GM18907 (cell line): ENCODE measurements around the gene PRKG1.
"Not testable (repeated sequence)": the region's sequence is repeated elsewhere in the genome, so short reads cannot be mapped to it uniquely, and the experiment has no call there.

ENCODE experiments used
- ATAC-seq: cut with Tn5 transposase; IDR thresholded peaks from one replicate; pipeline ENCODE4 v1.9.1; 2021; ENCODE audit warnings: mild to moderate bottlenecking, moderate library complexity; ENCODE audit not compliant: unreplicated experiment

The PRKG1 gene

GRCh38 chr10:52213321-52213752, 1139.0 kb downstream of the PRKG1 start:
- no peak for ATAC-seq

- ATAC-seq: peak; percentile 80
These were observed 1141.6 kb downstream of the PRKG1 start for GRCh38 chr10:52215745-52216361.

- ATAC-seq: peak; percentile 75
These were observed 1142.6 kb downstream of the PRKG1 start for GRCh38 chr10:52216852-52217251.

- no peak for ATAC-seq
These were observed 1143.2 kb downstream of the PRKG1 start for GRCh38 chr10:52217531-52217930.

- ATAC-seq: peak; percentile 33
These were observed 1146.7 kb downstream of the PRKG1 start for GRCh38 chr10:52220947-52221346.

- ATAC-seq: no peak
These were observed 1147.6 kb downstream of the PRKG1 start for GRCh38 chr10:52221923-52222322.

- ATAC-seq: no peak
These were observed 1152.0 kb downstream of the PRKG1 start for GRCh38 chr10:52226197-52226847.

GRCh38 chr10:52228556-52228955, 1154.3 kb downstream of the PRKG1 start:
- no peak for ATAC-seq

- no peak for ATAC-seq
These were observed 1155.1 kb downstream of the PRKG1 start for GRCh38 chr10:52229291-52229931.

GRCh38 chr10:52232561-52233350, 1158.5 kb downstream of the PRKG1 start:
- ATAC-seq: peak; percentile 99

GRCh38 chr10:52233351-52233991, 1159.2 kb downstream of the PRKG1 start:
- ATAC-seq: not testable (repeated sequence)

- ATAC-seq: no peak
These were observed 1165.5 kb downstream of the PRKG1 start for GRCh38 chr10:52239771-52240170.

- ATAC-seq: no peak
These were observed 1171.3 kb downstream of the PRKG1 start for GRCh38 chr10:52245547-52245946.

GRCh38 chr10:52247929-52248328, 1173.6 kb downstream of the PRKG1 start:
- not testable (repeated sequence) for ATAC-seq

- no peak for ATAC-seq
These were observed 1174.5 kb downstream of the PRKG1 start for GRCh38 chr10:52248697-52249306.

GRCh38 chr10:52249850-52250395, 1175.6 kb downstream of the PRKG1 start:
- no peak for ATAC-seq

- ATAC-seq: no peak
These were observed 1176.2 kb downstream of the PRKG1 start for GRCh38 chr10:52250510-52250909.

GRCh38 chr10:52252307-52252706, 1178.0 kb downstream of the PRKG1 start:
- no peak for ATAC-seq

GRCh38 chr10:52256832-52257691, 1182.8 kb downstream of the PRKG1 start:
- ATAC-seq: peak; percentile 99
